ENCODE data around the gene CCDC112.

DNA sequence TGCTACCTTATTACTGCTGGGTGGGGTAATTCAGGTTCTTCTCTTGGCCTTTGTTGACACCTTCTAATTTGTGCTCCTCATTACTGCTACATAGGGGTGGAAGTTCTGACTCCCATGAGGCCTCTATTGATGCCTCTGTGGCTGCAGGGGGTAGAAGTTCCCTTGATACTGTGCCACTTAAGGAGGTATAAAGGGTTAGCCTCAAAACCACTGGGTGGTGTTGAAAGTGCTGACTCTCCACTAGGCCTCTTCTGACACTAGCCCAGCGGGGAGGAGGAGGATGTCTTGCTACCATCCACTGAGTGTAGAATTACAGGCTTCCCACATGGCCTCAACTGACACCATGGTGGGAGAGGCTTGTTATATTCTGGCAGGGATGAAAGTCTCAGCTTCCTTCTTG, 36.7 kb upstream of the CCDC112 start:
- TF ChIP-seq POLR2A (IDR thresholded peaks at IDR 0.05) (no peak), POLR2AphosphoS5 (IDR thresholded peaks at IDR 0.05) (no peak), EP300 (IDR thresholded peaks at IDR 0.05) (no peak)
- TF ChIP-seq, protein P1, sequence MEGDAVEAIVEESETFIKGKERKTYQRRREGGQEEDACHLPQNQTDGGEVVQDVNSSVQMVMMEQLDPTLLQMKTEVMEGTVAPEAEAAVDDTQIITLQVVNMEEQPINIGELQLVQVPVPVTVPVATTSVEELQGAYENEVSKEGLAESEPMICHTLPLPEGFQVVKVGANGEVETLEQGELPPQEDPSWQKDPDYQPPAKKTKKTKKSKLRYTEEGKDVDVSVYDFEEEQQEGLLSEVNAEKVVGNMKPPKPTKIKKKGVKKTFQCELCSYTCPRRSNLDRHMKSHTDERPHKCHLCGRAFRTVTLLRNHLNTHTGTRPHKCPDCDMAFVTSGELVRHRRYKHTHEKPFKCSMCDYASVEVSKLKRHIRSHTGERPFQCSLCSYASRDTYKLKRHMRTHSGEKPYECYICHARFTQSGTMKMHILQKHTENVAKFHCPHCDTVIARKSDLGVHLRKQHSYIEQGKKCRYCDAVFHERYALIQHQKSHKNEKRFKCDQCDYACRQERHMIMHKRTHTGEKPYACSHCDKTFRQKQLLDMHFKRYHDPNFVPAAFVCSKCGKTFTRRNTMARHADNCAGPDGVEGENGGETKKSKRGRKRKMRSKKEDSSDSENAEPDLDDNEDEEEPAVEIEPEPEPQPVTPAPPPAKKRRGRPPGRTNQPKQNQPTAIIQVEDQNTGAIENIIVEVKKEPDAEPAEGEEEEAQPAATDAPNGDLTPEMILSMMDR (IDR thresholded peaks at IDR 0.05) = no peak

Data from gastroesophageal sphincter (tissue), 3 donors.